Vagina (tissue), 2 donors: ENCODE measurements around the gene TNIK.

Experiments
- CTCF ChIP-seq, 3 experiments: fragments of 450-650 bp in 2 of 3; fragments of 200-600 bp in 1 of 3; sonication (generic) in 1 of 3; IDR thresholded peaks; one replicate each; pipeline ENCODE4 v1.5.1; 2017 to 2019; ENCODE audit warnings: antibody characterized with exemption in 3 of 3, mild to moderate bottlenecking in 2 of 3, moderate library complexity in 2 of 3
- POLR2A ChIP-seq, 2 donors: fragments of 450-650 bp; IDR thresholded peaks; one replicate each; pipeline ENCODE4 v1.6.1; 2017; ENCODE audit warnings: antibody characterized with exemption in 2 of 2, mild to moderate bottlenecking in 2 of 2, moderate library complexity in 2 of 2

GRCh38 chr3:171309906-171310359, 150.3 kb downstream of the TNIK start:
- no peak for TF ChIP-seq CTCF (IDR thresholded peaks at IDR 0.05)
- TF ChIP-seq POLR2A (IDR thresholded peaks at IDR 0.05) = no peak
